Measurements from ENCODE around the gene KCTD5.
"Not testable (repeated sequence)": the region's sequence is repeated elsewhere in the genome, so short reads cannot be mapped to it uniquely, and the experiment has no call there.

The KCTD5 gene

GRCh38 chr16:2720719-2721633, 38.7 kb downstream of the KCTD5 start:
- H3K36me3 ChIP-seq = no peaks in the 10 kb centered on the region
- peak; percentile 66 for TF ChIP-seq CTCF (IDR thresholded peaks at IDR 0.05; ENCODE audit: low read depth, low read length)
- H3K9me3 ChIP-seq (ENCODE audit: severe bottlenecking) = no peaks in the 10 kb centered on the region
- DNase-seq = peak; percentile 91
- H3K4me3 ChIP-seq (ENCODE audit: low read depth, low read length) = peak overlapping the region; percentile 67
- H3K27me3 ChIP-seq (ENCODE audit: insufficient read depth, low read depth, severe bottlenecking) = no peaks in the 10 kb centered on the region
- peak overlapping the region; percentile 82 for H3K27ac ChIP-seq

- H3K27ac ChIP-seq = peak overlapping the region; percentile 68
- not testable (repeated sequence) for H3K36me3 ChIP-seq; H3K9me3 ChIP-seq (ENCODE audit: severe bottlenecking); H3K27me3 ChIP-seq (ENCODE audit: insufficient read depth, low read depth, severe bottlenecking); DNase-seq
- peak overlapping the region; percentile 28 for H3K4me3 ChIP-seq (ENCODE audit: low read depth, low read length)
Observed at GRCh38 chr16:2721634-2722173, 39.4 kb downstream of the KCTD5 start.

DNA sequence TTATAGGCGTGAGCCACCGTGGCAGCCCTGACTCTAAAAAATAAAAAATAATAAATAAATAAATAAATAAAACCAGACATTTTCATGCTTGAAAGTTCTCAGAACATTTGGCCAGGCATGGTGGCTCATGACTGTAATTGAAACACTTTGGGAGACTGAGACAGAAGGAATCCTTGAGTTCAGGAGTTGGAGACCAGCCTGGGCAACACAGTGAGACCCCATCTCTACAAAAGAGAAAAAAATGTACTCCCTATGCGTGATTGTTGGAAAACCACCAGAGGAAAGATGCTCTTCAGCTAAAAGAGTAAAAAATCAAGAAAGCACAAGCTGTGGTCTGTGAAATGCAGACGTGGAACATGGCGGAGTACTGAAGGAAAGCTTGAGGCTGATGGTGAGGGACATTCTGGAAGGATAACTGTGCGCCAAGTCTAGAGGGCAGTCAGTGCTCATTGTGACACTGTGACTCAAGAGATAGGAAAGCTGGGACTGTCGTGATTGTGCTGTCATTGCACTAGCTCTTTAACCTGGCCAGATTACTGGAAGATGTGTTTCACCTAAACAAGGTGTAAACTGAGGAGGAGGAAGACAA, 41.9 kb downstream of the KCTD5 start:
- DNase-seq = no peak
- no peak for TF ChIP-seq CTCF (IDR thresholded peaks at IDR 0.05; ENCODE audit: low read depth, low read length)

DNA sequence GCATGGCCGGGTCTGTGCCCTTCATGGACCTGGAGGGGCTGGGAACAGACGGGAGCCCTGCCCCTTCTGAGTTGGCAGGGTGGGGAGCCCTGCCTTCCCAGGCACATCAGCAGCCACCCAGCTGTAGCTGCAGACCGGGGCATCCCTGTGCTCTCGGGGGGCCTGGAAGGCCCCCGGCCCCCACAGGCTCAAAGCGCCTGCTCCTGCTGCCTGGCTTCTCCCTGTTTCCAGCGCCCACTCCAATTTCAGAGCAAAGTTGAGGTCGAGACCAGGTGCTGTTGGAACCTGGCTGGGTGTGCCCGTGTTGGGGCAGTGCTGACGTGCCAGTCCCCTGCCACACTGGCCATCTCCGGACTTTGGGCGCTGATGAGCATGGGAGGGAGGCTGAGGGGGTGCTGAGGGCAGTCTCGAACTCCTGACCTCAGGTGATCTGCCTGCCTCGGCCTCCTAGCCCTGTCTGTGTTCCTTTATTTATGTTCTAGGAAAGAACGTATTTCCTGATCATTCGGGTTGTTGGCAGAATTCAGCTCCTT, 42.6 kb downstream of the KCTD5 start:
- H3K27me3 ChIP-seq (ENCODE audit: insufficient read depth, low read depth, severe bottlenecking) = no peaks in the 10 kb centered on the region
- TF ChIP-seq CTCF (IDR thresholded peaks at IDR 0.05; ENCODE audit: low read depth, low read length) = no peak
- DNase-seq = no peak
- no peaks in the 10 kb centered on the region for H3K36me3 ChIP-seq
- H3K9me3 ChIP-seq (ENCODE audit: severe bottlenecking) = no peaks in the 10 kb centered on the region
- no peak overlapping the region for H3K27ac ChIP-seq
- H3K4me3 ChIP-seq (ENCODE audit: low read depth, low read length) = no peak overlapping the region

More for the DNA sequence above, 41.9 kb downstream of the KCTD5 start:
- no peaks in the 10 kb centered on the region for H3K27me3 ChIP-seq (ENCODE audit: insufficient read depth, low read depth, severe bottlenecking)
- H3K27ac ChIP-seq = no peak overlapping the region
- H3K36me3 ChIP-seq = no peaks in the 10 kb centered on the region
- no peaks in the 10 kb centered on the region for H3K9me3 ChIP-seq (ENCODE audit: severe bottlenecking)
- no peak overlapping the region for H3K4me3 ChIP-seq (ENCODE audit: low read depth, low read length)

- TF ChIP-seq CTCF (IDR thresholded peaks at IDR 0.05; ENCODE audit: low read depth, low read length) = no peak
- no peaks in the 10 kb centered on the region for H3K36me3 ChIP-seq
- no peak for DNase-seq
- H3K4me3 ChIP-seq (ENCODE audit: low read depth, low read length) = no peak overlapping the region
- H3K27me3 ChIP-seq (ENCODE audit: insufficient read depth, low read depth, severe bottlenecking) = no peaks in the 10 kb centered on the region
- no peak overlapping the region for H3K27ac ChIP-seq
- no peaks in the 10 kb centered on the region for H3K9me3 ChIP-seq (ENCODE audit: severe bottlenecking)
Observed at GRCh38 chr16:2726923-2727322, 44.6 kb downstream of the KCTD5 start.

DNA sequence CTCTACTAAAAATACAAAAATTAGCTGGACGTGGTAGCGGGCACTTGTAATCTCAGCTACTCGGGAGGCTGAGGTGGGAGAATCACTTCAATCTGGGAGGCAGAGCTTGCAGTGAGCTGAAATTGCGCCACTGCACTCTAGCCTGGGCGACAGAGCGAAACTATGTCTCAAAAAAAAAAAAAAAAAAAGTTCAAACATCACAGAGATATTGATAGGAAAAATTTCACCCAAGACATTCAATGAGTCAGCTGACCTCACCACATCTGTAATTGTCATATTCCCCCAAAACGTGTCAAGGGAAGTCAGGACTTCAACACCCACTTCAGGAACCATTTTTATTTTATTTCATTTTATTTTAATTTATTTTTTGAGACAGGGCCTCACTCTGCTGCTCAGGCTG, 45.7 kb downstream of the KCTD5 start:
- DNase-seq = no peak
- Histone ChIP-seq H3K27ac (no peak overlapping the region), H3K4me3 (ENCODE audit: low read depth, low read length) (no peak overlapping the region), H3K27me3 (ENCODE audit: insufficient read depth, low read depth, severe bottlenecking) (no peaks in the 10 kb centered on the region), H3K36me3 (no peaks in the 10 kb centered on the region), H3K9me3 (ENCODE audit: severe bottlenecking) (no peaks in the 10 kb centered on the region)
- no peak for TF ChIP-seq CTCF (IDR thresholded peaks at IDR 0.05; ENCODE audit: low read depth, low read length)
